ENCODE measurements around the gene UBIAD1. TPM values are rescaled to one million over a fixed set of nuclear protein-coding genes. Genes with fewer than 3 reads are reported as not detected.
A peak's percentile ranks its signal among the peaks of the same experiment; 100 is the strongest.

UBIAD1 gene
- total RNA-seq, 4 donors from 2014 or later = 4.6 to 16.2 (median 9.9) TPM

GRCh38 chr1:11252538-11252937 is 20.5 kb upstream of the UBIAD1 start:
- Histone ChIP-seq H3K9me3 (no peaks in the 10 kb centered on the region), H3K27ac (no peak overlapping the region), H3K27me3 (no peaks in the 10 kb centered on the region), H3K36me3 (peaks cover 13 to 92% (median 54%) of the 10 kb centered on the region in 3 donors), H3K4me3 (no peak overlapping the region), H3K4me1 (no peaks in the 10 kb centered on the region)
- intact Hi-C loops (cut with DNase I) = no loop called here
- no peak for DNase-seq
- TF ChIP-seq CTCF (IDR thresholded peaks at IDR 0.05) = no peak
- no peak for TF ChIP-seq POLR2A (IDR thresholded peaks at IDR 0.05)
- 96% methylated on average over 8 of the region's 8 CpGs for WGBS, 2 donors

GRCh38 chr1:11253226-11253625 is 19.8 kb upstream of the UBIAD1 start:
- DNase-seq = no peak
- intact Hi-C loops (cut with DNase I) = no loop called here
- H3K27ac ChIP-seq = no peak overlapping the region
- no peaks in the 10 kb centered on the region for H3K4me1 ChIP-seq
- no peaks in the 10 kb centered on the region for H3K27me3 ChIP-seq
- 71 to 77% methylated on average over 8 of the region's 8 CpGs for WGBS, 2 donors
- peaks cover 13 to 92% (median 57%) of the 10 kb centered on the region in 3 donors for H3K36me3 ChIP-seq
- TF ChIP-seq POLR2A (IDR thresholded peaks at IDR 0.05) = no peak
- no peak for TF ChIP-seq CTCF (IDR thresholded peaks at IDR 0.05)
- no peak overlapping the region for H3K4me3 ChIP-seq
- H3K9me3 ChIP-seq = no peaks in the 10 kb centered on the region

GRCh38 chr1:11256299-11256698 is 16.7 kb upstream of the UBIAD1 start:
- H3K27me3 ChIP-seq = no peaks in the 10 kb centered on the region
- no peak overlapping the region for H3K27ac ChIP-seq
- H3K9me3 ChIP-seq = no peaks in the 10 kb centered on the region
- no peak for TF ChIP-seq CTCF (IDR thresholded peaks at IDR 0.05)
- TF ChIP-seq POLR2A (IDR thresholded peaks at IDR 0.05) = no peak
- peaks cover 3 to 8% (median 8%) of the 10 kb centered on the region in 3 donors for H3K4me1 ChIP-seq
- intact Hi-C loops (cut with DNase I) = no loop called here
- H3K36me3 ChIP-seq = peaks cover 13 to 88% (median 58%) of the 10 kb centered on the region in 3 donors
- H3K4me3 ChIP-seq = no peak overlapping the region
- 100% methylated on average over 1 of the region's 1 CpG; no CpG with 5 or more reads in 1 of the 2 donors for WGBS, 2 donors
- DNase-seq = no peak

- H3K36me3 ChIP-seq = peaks cover 0 to 27% (median 9%) of the 10 kb centered on the region in 3 donors
- H3K27ac ChIP-seq = peak within 1 kb of the TSS; percentile 75 to 96 (median 86)
- intact Hi-C loops (cut with DNase I) = no loop called here
- no peaks in the 10 kb centered on the region for H3K27me3 ChIP-seq
- peak within 1 kb of the TSS; percentile 78 to 100 (median 94) for H3K4me3 ChIP-seq
- 0% methylated on average over 20 to 22 of the region's 60 CpGs for WGBS, 2 donors
- H3K9me3 ChIP-seq = no peaks in the 10 kb centered on the region
- peaks cover 12 to 21% (median 14%) of the 10 kb centered on the region in 3 donors for H3K4me1 ChIP-seq
- peak; percentile 96 for DNase-seq
- peak in 2 of 6 experiments; percentile 9 to 27 for TF ChIP-seq CTCF (IDR thresholded peaks at IDR 0.05)
- peak in 2 of 4 donors; percentile 41 to 56 for TF ChIP-seq POLR2A (IDR thresholded peaks at IDR 0.05)
Observed at GRCh38 chr1:11262171-11263049, 10.6 kb upstream of the UBIAD1 start, which contains the start of gene MTOR. Gene MTOR, minus strand, starts transcription at chr1:11262551. Its CDS starts 3,142 bp downstream, at chr1:11259409.

All from esophagus squamous epithelium (tissue), 5 donors.